ENCODE measurements around the gene SPOP. TPM values are rescaled to one million over a fixed set of nuclear protein-coding genes. Genes with fewer than 3 reads are reported as not detected.

Gene SPOP
- total RNA-seq, 1 donor from 2014 or later: 62.9 TPM

GRCh38 chr17:49700960-49701359, 23.1 kb upstream of the SPOP start:
- H3K27me3 Mint-ChIP-seq (ENCODE audit: low read depth): no peaks in the 10 kb centered on the region
- H3K4me3 Mint-ChIP-seq (ENCODE audit: unreplicated experiment): no peak overlapping the region
- no peaks in the 10 kb centered on the region for H3K9me3 Mint-ChIP-seq (ENCODE audit: low read depth)
- no peak overlapping the region for H3K27ac Mint-ChIP-seq (ENCODE audit: unreplicated experiment)
- H3K36me3 Mint-ChIP-seq (ENCODE audit: low read depth): peaks cover 38% of the 10 kb centered on the region
- peaks cover 6% of the 10 kb centered on the region for H3K4me1 Mint-ChIP-seq (ENCODE audit: low read depth)
- TF ChIP-seq, protein P1, sequence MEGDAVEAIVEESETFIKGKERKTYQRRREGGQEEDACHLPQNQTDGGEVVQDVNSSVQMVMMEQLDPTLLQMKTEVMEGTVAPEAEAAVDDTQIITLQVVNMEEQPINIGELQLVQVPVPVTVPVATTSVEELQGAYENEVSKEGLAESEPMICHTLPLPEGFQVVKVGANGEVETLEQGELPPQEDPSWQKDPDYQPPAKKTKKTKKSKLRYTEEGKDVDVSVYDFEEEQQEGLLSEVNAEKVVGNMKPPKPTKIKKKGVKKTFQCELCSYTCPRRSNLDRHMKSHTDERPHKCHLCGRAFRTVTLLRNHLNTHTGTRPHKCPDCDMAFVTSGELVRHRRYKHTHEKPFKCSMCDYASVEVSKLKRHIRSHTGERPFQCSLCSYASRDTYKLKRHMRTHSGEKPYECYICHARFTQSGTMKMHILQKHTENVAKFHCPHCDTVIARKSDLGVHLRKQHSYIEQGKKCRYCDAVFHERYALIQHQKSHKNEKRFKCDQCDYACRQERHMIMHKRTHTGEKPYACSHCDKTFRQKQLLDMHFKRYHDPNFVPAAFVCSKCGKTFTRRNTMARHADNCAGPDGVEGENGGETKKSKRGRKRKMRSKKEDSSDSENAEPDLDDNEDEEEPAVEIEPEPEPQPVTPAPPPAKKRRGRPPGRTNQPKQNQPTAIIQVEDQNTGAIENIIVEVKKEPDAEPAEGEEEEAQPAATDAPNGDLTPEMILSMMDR (IDR thresholded peaks at IDR 0.05): no peak
- peak; percentile 2 for DNase-seq (ENCODE audit: low spot score)

- H3K9me3 Mint-ChIP-seq (ENCODE audit: low read depth): no peaks in the 10 kb centered on the region
- no peak overlapping the region for H3K4me3 Mint-ChIP-seq (ENCODE audit: unreplicated experiment)
- no peaks in the 10 kb centered on the region for H3K27me3 Mint-ChIP-seq (ENCODE audit: low read depth)
- H3K27ac Mint-ChIP-seq (ENCODE audit: unreplicated experiment): no peak overlapping the region
- peak; percentile 73 for DNase-seq (ENCODE audit: low spot score)
- peaks cover 3% of the 10 kb centered on the region for H3K4me1 Mint-ChIP-seq (ENCODE audit: low read depth)
- peaks cover 33% of the 10 kb centered on the region for H3K36me3 Mint-ChIP-seq (ENCODE audit: low read depth)
- TF ChIP-seq, protein P1 (IDR thresholded peaks at IDR 0.05): no peak
Measured at GRCh38 chr17:49699966-49700575, 22.2 kb upstream of the SPOP start.

- Mint-ChIP-seq H3K9me3 (ENCODE audit: low read depth) (no peaks in the 10 kb centered on the region), H3K27me3 (ENCODE audit: low read depth) (no peaks in the 10 kb centered on the region), H3K36me3 (ENCODE audit: low read depth) (peaks cover 22% of the 10 kb centered on the region), H3K4me1 (ENCODE audit: low read depth) (peaks cover 5% of the 10 kb centered on the region), H3K4me3 (ENCODE audit: unreplicated experiment) (no peak overlapping the region), H3K27ac (ENCODE audit: unreplicated experiment) (no peak overlapping the region)
- TF ChIP-seq, protein P1 (IDR thresholded peaks at IDR 0.05): no peak
- no peak for DNase-seq (ENCODE audit: low spot score)
Measured at GRCh38 chr17:49698005-49698404, 20.1 kb upstream of the SPOP start.

- no peaks in the 10 kb centered on the region for H3K9me3 Mint-ChIP-seq (ENCODE audit: low read depth)
- peaks cover 17% of the 10 kb centered on the region for H3K4me1 Mint-ChIP-seq (ENCODE audit: low read depth)
- no peaks in the 10 kb centered on the region for H3K27me3 Mint-ChIP-seq (ENCODE audit: low read depth)
- no peak for DNase-seq (ENCODE audit: low spot score)
- H3K36me3 Mint-ChIP-seq (ENCODE audit: low read depth): peaks cover 15% of the 10 kb centered on the region
- no peak overlapping the region for H3K4me3 Mint-ChIP-seq (ENCODE audit: unreplicated experiment)
- no peak overlapping the region for H3K27ac Mint-ChIP-seq (ENCODE audit: unreplicated experiment)
- TF ChIP-seq, protein P1 (IDR thresholded peaks at IDR 0.05): no peak
Measured at GRCh38 chr17:49696233-49696761, 18.4 kb upstream of the SPOP start.

GRCh38 chr17:49695698-49696232, 17.9 kb upstream of the SPOP start:
- no peaks in the 10 kb centered on the region for H3K9me3 Mint-ChIP-seq (ENCODE audit: low read depth)
- H3K27ac Mint-ChIP-seq (ENCODE audit: unreplicated experiment): no peak overlapping the region
- no peak for DNase-seq (ENCODE audit: low spot score)
- no peak overlapping the region for H3K4me3 Mint-ChIP-seq (ENCODE audit: unreplicated experiment)
- H3K27me3 Mint-ChIP-seq (ENCODE audit: low read depth): no peaks in the 10 kb centered on the region
- TF ChIP-seq, protein P1 (IDR thresholded peaks at IDR 0.05): peak; percentile 10
- H3K36me3 Mint-ChIP-seq (ENCODE audit: low read depth): peaks cover 9% of the 10 kb centered on the region
- H3K4me1 Mint-ChIP-seq (ENCODE audit: low read depth): peaks cover 22% of the 10 kb centered on the region

Data from chondrocyte (in vitro differentiated cells).